Endothelial cell of umbilical vein (primary cell): ENCODE measurements around the gene EGR4. TPM values are rescaled to one million over a fixed set of nuclear protein-coding genes. Genes with fewer than 3 reads are reported as not detected.

Source experiments
- BruUV-seq: library from RNA; stranded (reverse); fragments of 400-500 nt; replicated peaks from 2 replicates; lab custom pipeline; 2021; lab: Mats Ljungman, UMichigan
- CTCF ChIA-PET: fragments of 300-600, 350-600 bp; sonication (Branson Sonifier 250); formaldehyde crosslinking; loops from one replicate; lab custom pipeline; 2021; ENCODE audit warnings: antibody characterized with exemption, inconsistent platforms; lab: Charles Lee
- POLR2A ChIA-PET: fragments of 300-600, 350-600 bp; sonication (Branson Sonifier 250); formaldehyde crosslinking; loops from one replicate; lab custom pipeline; 2021; ENCODE audit warnings: antibody characterized with exemption, inconsistent platforms; lab: Charles Lee
- DNase-seq: peaks from one replicate; pipeline ENCODE4 v3.0.0-alpha.2; 2011; ENCODE audit warnings: low read depth, low spot score
- FAIRE-seq: peaks from 2 replicates; lab custom pipeline; 2011; peaks lifted over from hg19 to GRCh38; lab: Jason Lieb, UNC
- H2AFZ ChIP-seq: 2 replicates; pipeline ENCODE4 v1.6.0; 2012; ENCODE audit warnings: low read depth, low read length, control low read depth, inconsistent platforms
- H3K27ac ChIP-seq: 2 replicates; pipeline ENCODE4 v1.5.1; 2011; ENCODE audit warnings: low read depth, mild to moderate bottlenecking, control low read depth, low read length, moderate library complexity; ENCODE audit not compliant: insufficient read depth
- H3K27me3 ChIP-seq, 2 experiments: 2 replicates each; pipeline versions ENCODE4 v1.6.0 to v1.6.1; 2011; ENCODE audit warnings: low read length in 2 of 2, mixed read lengths in 1 of 2; ENCODE audit not compliant: control insufficient read depth in 2 of 2, insufficient read depth in 2 of 2
- H3K36me3 ChIP-seq, 2 experiments: 2 replicates in 1 of 2; 3 replicates in 1 of 2; pipeline ENCODE4 v1.5.1; 2011; ENCODE audit warnings: low read length in 2 of 2, mild to moderate bottlenecking in 1 of 2, moderate library complexity in 1 of 2; ENCODE audit not compliant: control insufficient read depth in 2 of 2, insufficient read depth in 2 of 2; ENCODE audit errors: extremely low read depth in 1 of 2
- H3K4me1 ChIP-seq: 3 replicates; pipeline ENCODE4 v1.5.1; 2011; ENCODE audit warnings: mild to moderate bottlenecking, low read length; ENCODE audit not compliant: control insufficient read depth, insufficient read depth; ENCODE audit errors: extremely low read depth
- H3K4me2 ChIP-seq: 2 replicates; pipeline ENCODE4 v1.6.1; 2011; ENCODE audit warnings: low read length, control low read depth, mixed read lengths; ENCODE audit not compliant: insufficient read depth
- H3K4me3 ChIP-seq, 3 experiments: fragments of 200-600 bp in 1 of 3; sonication (generic), shearing (Covaris generic) in 1 of 3; replicated peaks in 1 of 3; 2 replicates each; pipeline ENCODE4 v1.5.1; 2011 to 2016; ENCODE audit warnings: control low read depth in 3 of 3, low read length in 3 of 3, mild to moderate bottlenecking in 2 of 3, inconsistent platforms in 1 of 3, low read depth in 1 of 3, moderate library complexity in 1 of 3; ENCODE audit not compliant: insufficient read depth in 1 of 3
- H3K79me2 ChIP-seq: 2 replicates; pipeline ENCODE4 v1.6.0; 2012; ENCODE audit warnings: low read length, inconsistent platforms; ENCODE audit not compliant: control insufficient read depth, insufficient read depth
- H3K9ac ChIP-seq: replicated peaks from 2 replicates; pipeline ENCODE3; 2011; ENCODE audit warnings: low read length, control low read depth; ENCODE audit not compliant: insufficient read depth; ENCODE audit errors: extremely low read depth
- H3K9me1 ChIP-seq: replicated peaks from 3 replicates; pipeline ENCODE4 v1.6.0; 2011; ENCODE audit warnings: mild to moderate bottlenecking, low read length; ENCODE audit not compliant: control insufficient read depth, insufficient read depth; ENCODE audit errors: extremely low read depth
- H3K9me3 ChIP-seq: replicated peaks from 2 replicates; pipeline ENCODE4 v1.5.1; 2012; ENCODE audit warnings: low read length, inconsistent platforms; ENCODE audit not compliant: control insufficient read depth, insufficient read depth
- H4K20me1 ChIP-seq: replicated peaks from 2 replicates; pipeline ENCODE3; 2011; ENCODE audit warnings: mild to moderate bottlenecking, low read length; ENCODE audit not compliant: control insufficient read depth, insufficient read depth; ENCODE audit errors: extremely low read depth
- EZH2 ChIP-seq: IDR thresholded peaks from 2 replicates; pipeline ENCODE4 v1.6.1; 2012; ENCODE audit warnings: borderline replicate concordance, low read depth, mild to moderate bottlenecking, moderate library complexity, low read length, inconsistent platforms; ENCODE audit not compliant: severe bottlenecking
- FOS ChIP-seq: IDR thresholded peaks from 2 replicates; pipeline ENCODE4 v1.6.1; 2011; ENCODE audit warnings: mild to moderate bottlenecking, low read length, moderate library complexity, borderline replicate concordance; ENCODE audit not compliant: insufficient read depth
- GATA2 ChIP-seq: IDR thresholded peaks from 2 replicates; pipeline ENCODE4 v1.7.0; 2011; ENCODE audit warnings: low read depth, mild to moderate bottlenecking, moderate library complexity, mixed read lengths, low read length; ENCODE audit not compliant: insufficient read length, insufficient read depth
- JUN ChIP-seq: IDR thresholded peaks from 2 replicates; pipeline ENCODE4 v1.6.1; 2011; ENCODE audit warnings: borderline replicate concordance, low read depth; ENCODE audit not compliant: insufficient read length, insufficient read depth
- MYC ChIP-seq: IDR thresholded peaks from one replicate; pipeline ENCODE4 v1.6.1; 2011; ENCODE audit warnings: mild to moderate bottlenecking, low read depth, low read length
- POLR2A ChIP-seq: IDR thresholded peaks from 2 replicates; pipeline ENCODE4 v1.6.1; 2012; ENCODE audit warnings: low read depth, mild to moderate bottlenecking, control low read depth, low read length
- POLR2AphosphoS5 ChIP-seq: IDR thresholded peaks from 2 replicates; pipeline ENCODE4 v1.6.1; 2012; ENCODE audit warnings: low read depth, mild to moderate bottlenecking, control low read depth, low read length, moderate library complexity; ENCODE audit not compliant: insufficient read depth
- dilution Hi-C: fragments of 300-500 bp; cut with MboI; formaldehyde crosslinking; loops from one replicate; pipeline ENCODE4 v1.15.0; 2019; ENCODE audit warnings: low sequenced_read_pairs; ENCODE audit not compliant: extremely low pct_ligation_motif_present
- intact Hi-C: fragments of 100-400 bp; cut with micrococcal nuclease; formaldehyde crosslinking; loops from one replicate; pipeline ENCODE4 v1.10.0; 2022
- polyA plus RNA-seq, 4 experiments: library from polyadenylated mRNA; depleted of rRNA in 3 of 4; stranded (reverse) in 3 of 4; unstranded in 1 of 4; fragments of >200 nt; gene quantifications; 2 replicates each; pipeline versions ENCODE4 v1.2.1 to v1.2.3, GENCODE V29; 2011 to 2012; ENCODE audit warnings: missing spikeins in 1 of 4
- total RNA-seq: library from RNA; stranded (reverse); gene quantifications from 2 replicates; pipeline ENCODE4 v1.2.3, GENCODE V29; 2021
- TF ChIP-seq, protein P1 (sequence below), 2 donors: IDR thresholded peaks; 1 replicate in 1 of 2; 2 replicates in 1 of 2; pipeline ENCODE4 v1.5.1; 2011; ENCODE audit warnings: low read length in 2 of 2, mild to moderate bottlenecking in 2 of 2, moderate library complexity in 2 of 2, control low read depth in 1 of 2, inconsistent platforms in 1 of 2, low read depth in 1 of 2; ENCODE audit not compliant: insufficient read depth in 1 of 2; ENCODE audit errors: extremely low read depth in 1 of 2
- TF ChIP-seq, protein P2 (sequence below): IDR thresholded peaks from 2 replicates; pipeline ENCODE4 v1.6.1; 2011; ENCODE audit not compliant: insufficient read depth, insufficient read length

EGR4 gene
- total and polyA plus RNA-seq, 2 donors (not counting 3 experiments of a cell fraction or from before 2014, with no cell fraction given), result not detected

DNA sequence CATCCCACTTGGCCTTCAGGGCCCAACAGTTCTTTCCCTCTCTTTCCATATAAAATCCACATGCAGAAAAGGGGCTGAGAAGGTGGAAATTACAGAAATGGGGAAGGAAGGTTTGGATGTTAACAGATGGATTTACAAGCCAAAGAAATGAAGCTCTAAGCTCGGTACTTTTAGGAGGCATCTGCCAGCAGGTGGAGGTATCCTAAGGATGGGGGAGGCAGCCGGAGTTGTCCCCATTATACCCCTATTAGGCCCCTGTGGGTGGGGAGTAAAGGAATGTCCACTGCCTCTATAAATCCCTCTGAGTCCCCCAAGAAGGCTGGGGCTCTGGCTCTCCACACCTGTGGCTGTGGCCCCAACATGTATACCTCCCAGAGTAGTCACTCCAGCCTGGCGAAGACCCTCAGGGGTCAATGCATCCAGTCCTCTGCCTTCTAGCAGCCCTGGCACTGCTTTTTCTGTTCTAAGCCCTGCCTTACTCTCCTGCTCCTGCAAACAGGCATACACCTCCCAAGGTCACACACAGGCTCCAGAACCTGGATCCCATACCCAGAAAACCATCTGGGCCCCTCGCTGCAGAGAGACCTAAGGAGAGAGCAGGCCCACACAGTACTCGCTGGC lies 10.3 kb downstream of the EGR4 start:
- BruUV-seq, result no TSS peak
- no peak for TF ChIP-seq GATA2
- TF ChIP-seq POLR2A, result no peak
- TF ChIP-seq POLR2AphosphoS5, result no peak
- no peak for TF ChIP-seq JUN
- TF ChIP-seq, protein P1, sequence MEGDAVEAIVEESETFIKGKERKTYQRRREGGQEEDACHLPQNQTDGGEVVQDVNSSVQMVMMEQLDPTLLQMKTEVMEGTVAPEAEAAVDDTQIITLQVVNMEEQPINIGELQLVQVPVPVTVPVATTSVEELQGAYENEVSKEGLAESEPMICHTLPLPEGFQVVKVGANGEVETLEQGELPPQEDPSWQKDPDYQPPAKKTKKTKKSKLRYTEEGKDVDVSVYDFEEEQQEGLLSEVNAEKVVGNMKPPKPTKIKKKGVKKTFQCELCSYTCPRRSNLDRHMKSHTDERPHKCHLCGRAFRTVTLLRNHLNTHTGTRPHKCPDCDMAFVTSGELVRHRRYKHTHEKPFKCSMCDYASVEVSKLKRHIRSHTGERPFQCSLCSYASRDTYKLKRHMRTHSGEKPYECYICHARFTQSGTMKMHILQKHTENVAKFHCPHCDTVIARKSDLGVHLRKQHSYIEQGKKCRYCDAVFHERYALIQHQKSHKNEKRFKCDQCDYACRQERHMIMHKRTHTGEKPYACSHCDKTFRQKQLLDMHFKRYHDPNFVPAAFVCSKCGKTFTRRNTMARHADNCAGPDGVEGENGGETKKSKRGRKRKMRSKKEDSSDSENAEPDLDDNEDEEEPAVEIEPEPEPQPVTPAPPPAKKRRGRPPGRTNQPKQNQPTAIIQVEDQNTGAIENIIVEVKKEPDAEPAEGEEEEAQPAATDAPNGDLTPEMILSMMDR (IDR thresholded peaks at IDR 0.05; ENCODE audit: extremely low read depth in 1 of 2, insufficient read depth in 1 of 2, low read depth in 1 of 2, low read length in 2 of 2), result no peak
- TF ChIP-seq, protein P2, sequence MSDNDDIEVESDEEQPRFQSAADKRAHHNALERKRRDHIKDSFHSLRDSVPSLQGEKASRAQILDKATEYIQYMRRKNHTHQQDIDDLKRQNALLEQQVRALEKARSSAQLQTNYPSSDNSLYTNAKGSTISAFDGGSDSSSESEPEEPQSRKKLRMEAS, result no peak
- no peak for TF ChIP-seq EZH2
- no peak for TF ChIP-seq MYC
- TF ChIP-seq FOS, result no peak

More for the DNA sequence above, 10.3 kb downstream of the EGR4 start:
- H3K27ac ChIP-seq, result no peak overlapping the region
- no peak overlapping the region for H3K4me3 ChIP-seq
- intact Hi-C loops, result no loop called here
- peaks cover 25 to 36% of the 10 kb centered on the region in 2 experiments for H3K27me3 ChIP-seq
- no peaks in the 10 kb centered on the region for H4K20me1 ChIP-seq
- FAIRE-seq, result no peak
- DNase-seq, result no peak
- dilution Hi-C loops, result no loop called here
- H3K4me2 ChIP-seq, result no peak overlapping the region
- H3K9ac ChIP-seq, result no peak overlapping the region
- POLR2A ChIA-PET, result no interaction called here
- no peaks in the 10 kb centered on the region for H3K36me3 ChIP-seq
- H3K79me2 ChIP-seq, result no peaks in the 10 kb centered on the region
- CTCF ChIA-PET, result no interaction called here
- H3K9me3 ChIP-seq, result no peaks in the 10 kb centered on the region
- no peak overlapping the region for H2AFZ ChIP-seq
- no peaks in the 10 kb centered on the region for H3K9me1 ChIP-seq
- H3K4me1 ChIP-seq, result peaks cover 4% of the 10 kb centered on the region
